ENCODE results near the gene DEXI.
A peak's percentile ranks its signal among the peaks of the same experiment; 100 is the strongest.

DEXI gene

DNA sequence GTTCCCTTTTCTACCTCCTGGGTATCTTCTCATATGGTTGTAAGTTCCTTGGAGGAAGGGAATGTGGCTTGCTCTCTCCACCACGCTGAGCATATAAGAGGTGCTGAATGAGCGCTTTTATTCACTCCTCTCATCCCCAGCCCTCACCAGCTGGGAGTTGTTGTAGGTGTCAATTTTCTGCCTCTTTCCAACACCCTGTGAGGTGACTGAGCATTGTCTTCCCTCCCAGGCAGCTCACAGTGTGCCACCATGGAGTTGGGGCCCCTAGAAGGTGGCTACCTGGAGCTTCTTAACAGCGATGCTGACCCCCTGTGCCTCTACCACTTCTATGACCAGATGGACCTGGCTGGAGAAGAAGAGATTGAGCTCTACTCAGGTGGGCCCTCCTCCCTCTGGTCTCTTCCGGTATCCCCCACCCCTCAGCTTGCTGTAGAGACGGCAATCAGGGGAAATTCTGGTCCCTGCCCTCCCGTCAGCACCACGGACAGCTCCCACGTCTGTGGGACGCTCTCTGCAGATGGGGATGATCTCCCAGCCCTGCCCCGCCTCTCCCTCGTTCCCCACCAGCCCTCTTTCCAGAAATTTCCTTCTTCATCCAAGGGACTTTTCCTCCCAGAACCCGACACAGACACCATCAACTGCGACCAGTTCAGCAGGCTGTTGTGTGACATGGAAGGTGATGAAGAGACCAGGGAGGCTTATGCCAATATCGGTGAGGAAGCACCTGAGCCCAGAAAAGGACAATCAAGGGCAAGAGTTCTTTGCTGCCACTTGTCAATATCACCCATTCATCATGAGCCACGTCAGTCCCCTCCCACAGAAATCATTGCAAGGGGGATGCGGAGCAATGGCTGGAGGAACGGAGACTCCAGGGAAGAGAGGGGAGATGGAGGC is 47.0 kb downstream of the DEXI start:
- Mint-ChIP-seq H3K4me3 (peak overlapping the region; percentile 53), H3K4me1 (peaks cover 72% of the 10 kb centered on the region), H3K27ac (peak overlapping the region; percentile 87), H3K36me3 (peaks cover 57% of the 10 kb centered on the region), H3K27me3 (no peaks in the 10 kb centered on the region), H3K9me3 (no peaks in the 10 kb centered on the region)
- DNase-seq (ENCODE audit: low spot score in 2 of 2) (peak; percentile 59 to 72), ATAC-seq (ENCODE audit: low read depth) (no peak)

DNA sequence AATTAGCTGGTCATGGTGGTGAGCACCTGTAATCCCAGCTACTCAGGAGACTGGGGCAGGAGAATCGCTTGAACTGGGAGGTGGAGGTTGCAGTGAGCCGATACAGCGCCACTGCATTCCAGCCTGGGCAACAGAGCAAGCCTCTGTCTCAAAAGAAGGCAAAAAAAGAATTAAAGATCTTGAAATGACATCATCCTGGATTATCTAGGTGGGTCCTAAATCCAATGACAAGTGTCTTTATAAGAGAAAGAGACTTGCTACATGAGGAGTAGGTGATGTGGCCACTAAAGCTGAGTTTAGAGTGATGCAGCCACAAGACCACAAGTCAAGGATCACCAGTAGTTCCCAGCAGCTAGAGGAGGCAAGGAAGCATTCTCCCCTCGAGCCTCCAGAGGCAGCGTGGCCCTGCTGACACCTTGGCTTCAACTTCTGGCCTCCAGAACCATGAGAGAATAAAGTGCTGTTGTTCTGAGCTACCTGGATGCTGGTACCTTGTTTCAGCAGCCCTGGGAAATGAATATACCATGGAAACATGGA is 49.4 kb downstream of the DEXI start:
- DNase-seq (ENCODE audit: low spot score in 2 of 2) (no peak), ATAC-seq (ENCODE audit: low read depth) (no peak)
- Mint-ChIP-seq H3K36me3 (peaks cover 48% of the 10 kb centered on the region), H3K4me1 (peaks cover 79% of the 10 kb centered on the region), H3K4me3 (peak overlapping the region; percentile 66), H3K27ac (peak overlapping the region; percentile 92), H3K9me3 (no peaks in the 10 kb centered on the region), H3K27me3 (no peaks in the 10 kb centered on the region)

- Mint-ChIP-seq H3K36me3 (peaks cover 39% of the 10 kb centered on the region), H3K27ac (peak overlapping the region; percentile 88), H3K4me3 (peak overlapping the region; percentile 93), H3K4me1 (peaks cover 74% of the 10 kb centered on the region), H3K27me3 (no peaks in the 10 kb centered on the region), H3K9me3 (no peaks in the 10 kb centered on the region)
- no peak for ATAC-seq (ENCODE audit: low read depth)
- DNase-seq (ENCODE audit: low spot score in 2 of 2): no peak
Observed at GRCh38 chr16:10889855-10890254, 52.4 kb downstream of the DEXI start.

DNA sequence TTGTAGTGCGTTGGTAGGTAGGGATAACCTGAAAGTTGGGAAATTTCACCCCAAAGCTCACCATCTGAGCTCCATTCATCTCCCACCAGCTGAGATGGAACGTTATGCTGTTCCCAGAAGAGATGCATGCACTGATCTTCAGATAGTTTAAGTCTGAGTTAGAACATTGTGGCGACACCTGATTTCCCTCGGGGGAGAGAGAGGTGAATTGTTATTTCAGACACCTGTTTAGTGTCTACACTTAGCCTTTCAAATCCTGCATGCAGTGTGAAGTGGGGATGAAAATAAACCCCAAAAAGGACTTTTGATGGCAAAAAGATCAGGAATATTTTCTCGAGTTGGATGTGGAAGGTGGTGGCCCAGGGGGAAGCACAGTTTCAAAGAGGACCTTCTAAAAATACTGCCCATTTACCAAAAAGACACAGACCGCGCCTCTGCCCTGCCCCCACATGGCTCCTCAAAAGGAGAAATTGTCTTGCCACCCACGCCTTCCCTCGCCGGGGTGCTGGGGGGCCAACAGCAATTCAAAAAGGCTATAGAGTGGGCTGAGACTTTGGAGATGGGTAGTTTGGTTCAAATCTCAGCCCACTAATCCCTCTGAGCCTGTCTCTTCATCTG is 53.8 kb downstream of the DEXI start:
- DNase-seq (ENCODE audit: low spot score in 2 of 2): no peak
- Mint-ChIP-seq H3K27ac (peak overlapping the region; percentile 88), H3K27me3 (no peaks in the 10 kb centered on the region), H3K4me3 (peak overlapping the region; percentile 93), H3K36me3 (peaks cover 48% of the 10 kb centered on the region), H3K4me1 (peaks cover 82% of the 10 kb centered on the region), H3K9me3 (no peaks in the 10 kb centered on the region)
- ATAC-seq (ENCODE audit: low read depth): peak; percentile 16

- Mint-ChIP-seq H3K27me3 (no peaks in the 10 kb centered on the region), H3K4me3 (peak overlapping the region; percentile 93), H3K36me3 (peaks cover 52% of the 10 kb centered on the region), H3K9me3 (no peaks in the 10 kb centered on the region), H3K4me1 (peaks cover 85% of the 10 kb centered on the region), H3K27ac (peak overlapping the region; percentile 88)
- DNase-seq (ENCODE audit: low spot score in 2 of 2) (no peak), ATAC-seq (ENCODE audit: low read depth) (no peak)
Observed at GRCh38 chr16:10885246-10885645, 57.0 kb downstream of the DEXI start.

GRCh38 chr16:10883004-10883403 is 59.3 kb downstream of the DEXI start:
- peak overlapping the region; percentile 46 for H3K27ac Mint-ChIP-seq
- H3K27me3 Mint-ChIP-seq: no peaks in the 10 kb centered on the region
- H3K4me1 Mint-ChIP-seq: peaks cover 65% of the 10 kb centered on the region
- peak overlapping the region; percentile 61 for H3K4me3 Mint-ChIP-seq
- DNase-seq (ENCODE audit: low spot score in 2 of 2) (no peak), ATAC-seq (ENCODE audit: low read depth) (no peak)
- H3K36me3 Mint-ChIP-seq: peaks cover 59% of the 10 kb centered on the region
- H3K9me3 Mint-ChIP-seq: no peaks in the 10 kb centered on the region

- Mint-ChIP-seq H3K4me3 (peak overlapping the region; percentile 99), H3K27me3 (no peaks in the 10 kb centered on the region), H3K4me1 (peaks cover 57% of the 10 kb centered on the region), H3K36me3 (peaks cover 63% of the 10 kb centered on the region), H3K27ac (peak overlapping the region; percentile 94), H3K9me3 (no peaks in the 10 kb centered on the region)
- ATAC-seq (ENCODE audit: low read depth) (no peak), DNase-seq (ENCODE audit: low spot score in 2 of 2) (no peak)
Observed at GRCh38 chr16:10881479-10882030, 60.7 kb downstream of the DEXI start.

- no peak for DNase-seq (ENCODE audit: low spot score in 2 of 2)
- Mint-ChIP-seq H3K4me1 (peaks cover 56% of the 10 kb centered on the region), H3K27ac (peak overlapping the region; percentile 94), H3K36me3 (peaks cover 57% of the 10 kb centered on the region), H3K27me3 (no peaks in the 10 kb centered on the region), H3K4me3 (peak overlapping the region; percentile 99), H3K9me3 (no peaks in the 10 kb centered on the region)
- no peak for ATAC-seq (ENCODE audit: low read depth)
Observed at GRCh38 chr16:10880594-10881452, 61.4 kb downstream of the DEXI start.

DNA sequence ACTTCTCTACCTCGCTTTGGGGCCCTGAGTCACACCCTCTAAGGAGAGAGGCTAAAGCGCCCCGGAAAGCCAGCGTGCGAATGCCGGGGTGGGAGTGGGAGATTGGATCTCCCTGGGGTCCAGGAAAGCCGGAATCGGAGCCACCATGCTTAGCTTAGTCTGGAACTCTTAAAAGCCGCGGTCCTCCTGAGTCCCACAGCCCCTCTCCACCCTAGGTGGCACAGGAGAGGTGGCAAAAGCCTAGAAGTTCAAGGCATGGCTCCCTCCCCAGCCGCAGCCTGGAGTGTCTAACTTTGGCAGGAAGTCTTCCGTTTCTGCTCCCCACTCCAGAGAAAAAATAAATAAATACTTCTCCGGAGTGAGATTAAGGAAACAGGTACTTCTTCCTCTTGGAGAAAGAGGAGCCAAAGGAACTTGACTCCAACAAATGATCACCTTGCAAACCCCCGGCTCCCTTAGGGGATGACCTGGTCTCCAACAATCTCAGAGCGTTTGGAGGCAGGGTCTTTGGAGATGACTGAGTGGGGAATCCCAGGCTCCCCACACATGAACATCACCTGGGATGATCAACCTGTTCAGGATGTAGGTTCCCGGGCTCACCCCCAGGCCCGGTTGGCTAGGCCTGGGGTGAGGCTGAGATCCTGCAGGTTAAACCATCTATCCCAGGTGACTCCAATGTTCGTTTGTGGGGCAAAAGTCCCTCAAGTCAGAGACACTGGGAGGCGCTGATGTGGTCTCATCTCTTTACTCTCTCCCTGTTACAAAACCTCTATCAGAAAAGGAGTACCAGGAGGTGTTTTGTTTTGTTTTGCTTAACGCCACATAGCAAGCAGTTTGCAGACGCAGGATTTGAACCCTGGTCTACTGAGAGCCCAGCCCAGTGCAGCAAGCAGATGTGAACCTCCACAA is 62.3 kb downstream of the DEXI start:
- ATAC-seq (ENCODE audit: low read depth): no peak
- H3K9me3 Mint-ChIP-seq: no peaks in the 10 kb centered on the region
- peaks cover 55% of the 10 kb centered on the region for H3K4me1 Mint-ChIP-seq
- H3K27me3 Mint-ChIP-seq: no peaks in the 10 kb centered on the region
- H3K27ac Mint-ChIP-seq: peak overlapping the region; percentile 95
- peak overlapping the region; percentile 99 for H3K4me3 Mint-ChIP-seq
- DNase-seq (ENCODE audit: low spot score in 2 of 2): no peak
- peaks cover 52% of the 10 kb centered on the region for H3K36me3 Mint-ChIP-seq
